DND-41 (cell line): Measurements from ENCODE around the gene STAB2.

Source experiments
- EZH2 ChIP-seq: IDR thresholded peaks from 3 replicates; pipeline ENCODE4 v1.6.1; 2012; ENCODE audit warnings: borderline replicate concordance, low read depth, mild to moderate bottlenecking, moderate library complexity, low read length, inconsistent platforms; ENCODE audit not compliant: severe bottlenecking
- TF ChIP-seq, protein P1 (sequence below): IDR thresholded peaks from 2 replicates; pipeline ENCODE4 v1.5.1; 2012; ENCODE audit warnings: borderline replicate concordance, low read length, moderate library complexity, mild to moderate bottlenecking; ENCODE audit not compliant: poor library complexity, severe bottlenecking; ENCODE audit errors: extremely low read depth

GRCh38 chr12:103801709-103802585, 214.9 kb downstream of the STAB2 start:
- TF ChIP-seq, protein P1, sequence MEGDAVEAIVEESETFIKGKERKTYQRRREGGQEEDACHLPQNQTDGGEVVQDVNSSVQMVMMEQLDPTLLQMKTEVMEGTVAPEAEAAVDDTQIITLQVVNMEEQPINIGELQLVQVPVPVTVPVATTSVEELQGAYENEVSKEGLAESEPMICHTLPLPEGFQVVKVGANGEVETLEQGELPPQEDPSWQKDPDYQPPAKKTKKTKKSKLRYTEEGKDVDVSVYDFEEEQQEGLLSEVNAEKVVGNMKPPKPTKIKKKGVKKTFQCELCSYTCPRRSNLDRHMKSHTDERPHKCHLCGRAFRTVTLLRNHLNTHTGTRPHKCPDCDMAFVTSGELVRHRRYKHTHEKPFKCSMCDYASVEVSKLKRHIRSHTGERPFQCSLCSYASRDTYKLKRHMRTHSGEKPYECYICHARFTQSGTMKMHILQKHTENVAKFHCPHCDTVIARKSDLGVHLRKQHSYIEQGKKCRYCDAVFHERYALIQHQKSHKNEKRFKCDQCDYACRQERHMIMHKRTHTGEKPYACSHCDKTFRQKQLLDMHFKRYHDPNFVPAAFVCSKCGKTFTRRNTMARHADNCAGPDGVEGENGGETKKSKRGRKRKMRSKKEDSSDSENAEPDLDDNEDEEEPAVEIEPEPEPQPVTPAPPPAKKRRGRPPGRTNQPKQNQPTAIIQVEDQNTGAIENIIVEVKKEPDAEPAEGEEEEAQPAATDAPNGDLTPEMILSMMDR, result no peak
- no peak for TF ChIP-seq EZH2
